Caco-2 (cell line): ENCODE results near the gene RALBP1. TPM values are rescaled to one million over a fixed set of nuclear protein-coding genes. Genes with fewer than 3 reads are reported as not detected.

Experiments used
- BruUV-seq: library from RNA; stranded (reverse); fragments of 400-500 nt; replicated peaks from 2 replicates; lab custom pipeline; 2021; lab: Mats Ljungman, UMichigan
- CTCF ChIA-PET: fragments of 300-600 bp; sonication (Branson Sonifier 250); formaldehyde crosslinking; loops from one replicate; lab custom pipeline; 2022; ENCODE audit warnings: antibody characterized with exemption; lab: Charles Lee
- POLR2A ChIA-PET: fragments of 300-600 bp; sonication (Branson Sonifier 250); formaldehyde crosslinking; loops from one replicate; lab custom pipeline; 2022; ENCODE audit warnings: antibody characterized with exemption; lab: Charles Lee
- DNase-seq, 2 experiments: peaks; one replicate each; pipeline versions ENCODE4 v3.0.0 to v3.0.0-alpha.2; 2020 to 2022
- H3K27me3 ChIP-seq: replicated peaks from 2 replicates; pipeline ENCODE4 v1.6.0; 2011; ENCODE audit warnings: low read length; ENCODE audit not compliant: control insufficient read depth, insufficient read depth
- H3K36me3 ChIP-seq: 2 replicates; pipeline ENCODE4 v1.5.1; 2011; ENCODE audit warnings: low read length; ENCODE audit not compliant: control insufficient read depth, insufficient read depth
- H3K4me1 ChIP-seq: fragments of 250-450 bp; sonication (Bioruptor Pico); 2 replicates; pipeline ENCODE4 v1.5.1; 2020; ENCODE audit warnings: mild to moderate bottlenecking
- H3K4me3 ChIP-seq: 2 replicates; pipeline ENCODE4 v1.5.1; 2011; ENCODE audit warnings: low read depth, mild to moderate bottlenecking, control low read depth, low read length
- H3K9me3 ChIP-seq: fragments of 250-450 bp; sonication (Bioruptor Pico); 2 replicates; pipeline ENCODE4 v1.5.1; 2020; ENCODE audit warnings: mild to moderate bottlenecking, moderate library complexity
- H3K27ac Mint-ChIP-seq: one replicate; pipeline ENCODE4 v1.8.0; 2022; ENCODE audit warnings: mixed read lengths; ENCODE audit not compliant: unreplicated experiment
- H3K27me3 Mint-ChIP-seq: one replicate; pipeline ENCODE4 v1.8.0; 2022; ENCODE audit warnings: mixed read lengths; ENCODE audit not compliant: insufficient read depth, unreplicated experiment
- H3K36me3 Mint-ChIP-seq: one replicate; pipeline ENCODE4 v1.8.0; 2022; ENCODE audit warnings: mild to moderate bottlenecking, mixed read lengths; ENCODE audit not compliant: insufficient read depth, unreplicated experiment
- H3K4me1 Mint-ChIP-seq: one replicate; pipeline ENCODE4 v1.8.0; 2022; ENCODE audit warnings: low read depth, mixed read lengths; ENCODE audit not compliant: unreplicated experiment
- H3K4me3 Mint-ChIP-seq: one replicate; pipeline ENCODE4 v1.8.0; 2022; ENCODE audit warnings: mild to moderate bottlenecking, moderate library complexity, mixed read lengths; ENCODE audit not compliant: unreplicated experiment
- H3K9me3 Mint-ChIP-seq: one replicate; pipeline ENCODE4 v1.8.0; 2022; ENCODE audit warnings: mixed read lengths; ENCODE audit not compliant: unreplicated experiment
- intact Hi-C: fragments of 100-400 bp; cut with micrococcal nuclease; formaldehyde crosslinking; loops from one replicate; pipeline ENCODE4 v1.10.0; 2022; ENCODE audit not compliant: unreplicated experiment
- total RNA-seq: library from RNA; stranded (reverse); gene quantifications from 2 replicates; pipeline ENCODE4 v1.2.3, GENCODE V29; 2022
- TF ChIP-seq, protein P1 (sequence below), 2 experiments: fragments of 200-600 bp in 1 of 2; IDR thresholded peaks; 1 replicate in 1 of 2; 2 replicates in 1 of 2; pipeline versions ENCODE4 v1.5.1 to v1.8.0; 2011 to 2022; ENCODE audit warnings: antibody characterized with exemption in 1 of 2, control low read depth in 1 of 2, inconsistent platforms in 1 of 2, low read depth in 1 of 2, low read length in 1 of 2, mild to moderate bottlenecking in 1 of 2, moderate library complexity in 1 of 2; ENCODE audit not compliant: insufficient read depth in 1 of 2, severe bottlenecking in 1 of 2, unreplicated experiment in 1 of 2

The RALBP1 gene
- total RNA-seq, 1 experiment from 2014 or later: 66.3 TPM

DNA sequence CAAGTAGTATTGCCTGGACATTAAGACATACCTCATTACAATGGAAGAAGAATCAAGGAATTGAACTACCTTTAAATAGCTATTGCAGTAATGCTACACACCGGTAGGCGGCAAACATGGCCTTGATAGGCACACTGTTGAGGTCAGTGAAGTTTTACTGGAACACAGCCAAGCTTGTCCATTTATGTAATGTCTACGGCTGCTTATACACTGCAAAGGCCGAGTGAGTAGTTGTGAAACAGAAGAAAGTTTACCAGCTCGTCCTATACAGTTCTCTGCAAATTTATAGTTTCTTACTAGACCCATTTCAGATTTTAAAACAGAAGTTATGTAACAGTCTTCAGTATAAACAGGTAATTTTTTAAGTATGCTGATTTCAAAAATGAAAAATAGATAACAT, 100.2 kb downstream of the RALBP1 start:
- Mint-ChIP-seq H3K4me3 (no peak overlapping the region), H3K4me1 (peaks cover 4% of the 10 kb centered on the region), H3K36me3 (peaks cover 29% of the 10 kb centered on the region), H3K27ac (no peak overlapping the region), H3K9me3 (no peaks in the 10 kb centered on the region), H3K27me3 (no peaks in the 10 kb centered on the region)
- intact Hi-C loops: loop anchor here (1.0 to 10.0 kb wide), 6 partner anchors 37 to 379 kb away; no protein-coding TSS in a partner anchor
- BruUV-seq: no TSS peak
- ChIA-PET CTCF (interaction anchor here (0.5 to 2.1 kb wide), 16 partner anchors 13 to 944 kb away, joined by 3 to 24 read pairs (median 3); no protein-coding TSS in a partner anchor), POLR2A (interaction anchor here (1.0 kb wide), 1 partner anchor 98 kb away, joined by 8 read pairs; no protein-coding TSS in a partner anchor)
- Histone ChIP-seq H3K4me3 (no peak overlapping the region), H3K4me1 (no peaks in the 10 kb centered on the region), H3K9me3 (no peaks in the 10 kb centered on the region), H3K36me3 (no peaks in the 10 kb centered on the region; the same call in none of the 2 replicates), H3K27me3 (no peaks in the 10 kb centered on the region)
- DNase-seq: peak; percentile 73 to 74
- TF ChIP-seq, protein P1, sequence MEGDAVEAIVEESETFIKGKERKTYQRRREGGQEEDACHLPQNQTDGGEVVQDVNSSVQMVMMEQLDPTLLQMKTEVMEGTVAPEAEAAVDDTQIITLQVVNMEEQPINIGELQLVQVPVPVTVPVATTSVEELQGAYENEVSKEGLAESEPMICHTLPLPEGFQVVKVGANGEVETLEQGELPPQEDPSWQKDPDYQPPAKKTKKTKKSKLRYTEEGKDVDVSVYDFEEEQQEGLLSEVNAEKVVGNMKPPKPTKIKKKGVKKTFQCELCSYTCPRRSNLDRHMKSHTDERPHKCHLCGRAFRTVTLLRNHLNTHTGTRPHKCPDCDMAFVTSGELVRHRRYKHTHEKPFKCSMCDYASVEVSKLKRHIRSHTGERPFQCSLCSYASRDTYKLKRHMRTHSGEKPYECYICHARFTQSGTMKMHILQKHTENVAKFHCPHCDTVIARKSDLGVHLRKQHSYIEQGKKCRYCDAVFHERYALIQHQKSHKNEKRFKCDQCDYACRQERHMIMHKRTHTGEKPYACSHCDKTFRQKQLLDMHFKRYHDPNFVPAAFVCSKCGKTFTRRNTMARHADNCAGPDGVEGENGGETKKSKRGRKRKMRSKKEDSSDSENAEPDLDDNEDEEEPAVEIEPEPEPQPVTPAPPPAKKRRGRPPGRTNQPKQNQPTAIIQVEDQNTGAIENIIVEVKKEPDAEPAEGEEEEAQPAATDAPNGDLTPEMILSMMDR (IDR thresholded peaks at IDR 0.05; ENCODE audit: insufficient read depth in 1 of 2, low read depth in 1 of 2, low read length in 1 of 2, severe bottlenecking in 1 of 2, unreplicated experiment in 1 of 2): peak; percentile 72 to 83

DNA sequence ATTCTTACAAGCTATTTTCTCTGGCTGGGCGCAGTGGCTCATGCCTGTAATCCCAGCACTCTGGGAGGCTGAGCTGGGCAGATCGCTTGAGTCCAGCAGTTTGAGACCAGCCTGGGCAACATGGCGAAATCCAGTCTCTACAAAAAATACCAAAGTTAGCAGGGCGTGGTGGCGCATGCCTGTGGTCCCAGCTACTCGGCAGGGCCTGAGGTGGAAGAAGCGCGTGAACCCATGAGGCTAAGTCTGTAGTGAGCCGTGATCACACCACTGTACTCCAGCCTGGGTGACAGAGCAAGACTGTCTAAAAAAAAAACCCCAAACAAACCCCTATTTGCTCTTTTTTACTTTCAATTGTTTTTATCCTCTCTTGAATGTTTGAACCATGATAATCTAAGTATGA, 102.0 kb downstream of the RALBP1 start:
- ChIA-PET POLR2A (no interaction called here), CTCF (no interaction called here)
- Mint-ChIP-seq H3K4me1 (peaks cover 4% of the 10 kb centered on the region), H3K4me3 (no peak overlapping the region), H3K9me3 (no peaks in the 10 kb centered on the region), H3K36me3 (peaks cover 39% of the 10 kb centered on the region), H3K27ac (no peak overlapping the region), H3K27me3 (no peaks in the 10 kb centered on the region)
- TF ChIP-seq, protein P1 (IDR thresholded peaks at IDR 0.05; ENCODE audit: insufficient read depth in 1 of 2, low read depth in 1 of 2, low read length in 1 of 2, severe bottlenecking in 1 of 2, unreplicated experiment in 1 of 2): no peak
- no peaks in the 10 kb centered on the region for H3K9me3 ChIP-seq
- H3K4me1 ChIP-seq: no peaks in the 10 kb centered on the region
- intact Hi-C loops: loop anchor here (10.0 kb wide), 1 partner anchor 377 kb away; no protein-coding TSS in a partner anchor
- H3K4me3 ChIP-seq: no peak overlapping the region
- BruUV-seq: no TSS peak
- no peaks in the 10 kb centered on the region for H3K27me3 ChIP-seq
- no peak for DNase-seq
- peaks cover 2% of the 10 kb centered on the region for H3K36me3 ChIP-seq

DNA sequence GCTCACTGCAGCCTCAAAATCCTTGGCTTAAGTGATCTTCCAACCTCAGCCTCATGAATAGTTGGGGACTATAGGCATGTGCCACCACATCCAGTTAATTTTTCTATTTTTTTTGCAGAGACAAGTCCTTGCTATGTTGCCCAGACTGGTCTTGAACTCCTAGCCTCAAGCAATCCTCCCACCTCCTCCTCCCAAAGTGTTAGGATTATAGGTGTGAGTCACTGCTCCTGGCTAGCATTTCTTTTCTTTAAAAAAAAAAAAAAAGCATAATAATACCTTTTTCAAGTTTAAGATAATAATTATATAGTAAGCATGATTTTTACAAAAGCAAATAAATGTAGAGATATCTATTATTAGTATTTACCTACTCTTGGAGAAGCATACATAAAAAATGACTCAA, 103.0 kb downstream of the RALBP1 start:
- CTCF ChIA-PET: no interaction called here
- H3K4me1 ChIP-seq: no peaks in the 10 kb centered on the region

More for the DNA sequence above, 103.0 kb downstream of the RALBP1 start:
- no peaks in the 10 kb centered on the region for H3K9me3 Mint-ChIP-seq
- intact Hi-C loops: loop anchor here (10.0 kb wide), 1 partner anchor 376 kb away; no protein-coding TSS in a partner anchor
- POLR2A ChIA-PET: no interaction called here
- H3K36me3 Mint-ChIP-seq: peaks cover 46% of the 10 kb centered on the region
- no peaks in the 10 kb centered on the region for H3K27me3 Mint-ChIP-seq
- H3K27ac Mint-ChIP-seq: no peak overlapping the region
- BruUV-seq: no TSS peak
- TF ChIP-seq, protein P1 (IDR thresholded peaks at IDR 0.05; ENCODE audit: insufficient read depth in 1 of 2, low read depth in 1 of 2, low read length in 1 of 2, severe bottlenecking in 1 of 2, unreplicated experiment in 1 of 2): no peak
- no peaks in the 10 kb centered on the region for H3K9me3 ChIP-seq
- no peaks in the 10 kb centered on the region for H3K27me3 ChIP-seq
- H3K4me3 ChIP-seq: no peak overlapping the region
- no peak for DNase-seq
- H3K36me3 ChIP-seq: peaks cover 2% of the 10 kb centered on the region
- H3K4me3 Mint-ChIP-seq: no peak overlapping the region
- peaks cover 4% of the 10 kb centered on the region for H3K4me1 Mint-ChIP-seq
